Central memory CD8-positive, alpha-beta T cell (primary cell): ENCODE data around the gene C8G.
A peak's percentile ranks its signal among the peaks of the same experiment; 100 is the strongest.

Source experiments
- ATAC-seq: fragments of 150-1000 bp; cut with Tn5 transposase; replicated peaks from 2 replicates; pipeline ENCODE4 v1.10.0; 2022; ENCODE audit warnings: mild to moderate bottlenecking, moderate FRiP score, moderate number of reproducible peaks; ENCODE audit not compliant: poor library complexity, severe bottlenecking; ENCODE audit errors: extremely low read depth
- DNase-seq, 2 donors: peaks; one replicate each; pipeline ENCODE4 v3.0.0; 2021; ENCODE audit warnings: low spot score in 2 of 2
- H3K27ac Mint-ChIP-seq: one replicate; pipeline ENCODE4 v1.8.0; 2022; ENCODE audit warnings: low read depth, mild to moderate bottlenecking, moderate library complexity, mixed read lengths
- H3K27me3 Mint-ChIP-seq: one replicate; pipeline ENCODE4 v1.8.0; 2022; ENCODE audit warnings: mixed read lengths
- H3K36me3 Mint-ChIP-seq: one replicate; pipeline ENCODE4 v1.8.0; 2022; ENCODE audit warnings: mild to moderate bottlenecking, moderate library complexity, mixed read lengths; ENCODE audit not compliant: insufficient read depth
- H3K4me1 Mint-ChIP-seq: one replicate; pipeline ENCODE4 v1.8.0; 2022; ENCODE audit warnings: mixed read lengths
- H3K4me3 Mint-ChIP-seq: one replicate; pipeline ENCODE4 v1.8.0; 2022; ENCODE audit warnings: mild to moderate bottlenecking, moderate library complexity, mixed read lengths
- H3K9me3 Mint-ChIP-seq: one replicate; pipeline ENCODE4 v1.8.0; 2022; ENCODE audit warnings: mixed read lengths

The C8G gene

GRCh38 chr9:136981588-136982231 is 36.7 kb downstream of the C8G start:
- ATAC-seq = no peak
- Mint-ChIP-seq H3K27me3 (peaks cover 12% of the 10 kb centered on the region), H3K27ac (no peak overlapping the region), H3K4me3 (no peak overlapping the region), H3K9me3 (no peaks in the 10 kb centered on the region), H3K4me1 (peaks cover 7% of the 10 kb centered on the region), H3K36me3 (peaks cover 2% of the 10 kb centered on the region)
- DNase-seq = no peak

DNA sequence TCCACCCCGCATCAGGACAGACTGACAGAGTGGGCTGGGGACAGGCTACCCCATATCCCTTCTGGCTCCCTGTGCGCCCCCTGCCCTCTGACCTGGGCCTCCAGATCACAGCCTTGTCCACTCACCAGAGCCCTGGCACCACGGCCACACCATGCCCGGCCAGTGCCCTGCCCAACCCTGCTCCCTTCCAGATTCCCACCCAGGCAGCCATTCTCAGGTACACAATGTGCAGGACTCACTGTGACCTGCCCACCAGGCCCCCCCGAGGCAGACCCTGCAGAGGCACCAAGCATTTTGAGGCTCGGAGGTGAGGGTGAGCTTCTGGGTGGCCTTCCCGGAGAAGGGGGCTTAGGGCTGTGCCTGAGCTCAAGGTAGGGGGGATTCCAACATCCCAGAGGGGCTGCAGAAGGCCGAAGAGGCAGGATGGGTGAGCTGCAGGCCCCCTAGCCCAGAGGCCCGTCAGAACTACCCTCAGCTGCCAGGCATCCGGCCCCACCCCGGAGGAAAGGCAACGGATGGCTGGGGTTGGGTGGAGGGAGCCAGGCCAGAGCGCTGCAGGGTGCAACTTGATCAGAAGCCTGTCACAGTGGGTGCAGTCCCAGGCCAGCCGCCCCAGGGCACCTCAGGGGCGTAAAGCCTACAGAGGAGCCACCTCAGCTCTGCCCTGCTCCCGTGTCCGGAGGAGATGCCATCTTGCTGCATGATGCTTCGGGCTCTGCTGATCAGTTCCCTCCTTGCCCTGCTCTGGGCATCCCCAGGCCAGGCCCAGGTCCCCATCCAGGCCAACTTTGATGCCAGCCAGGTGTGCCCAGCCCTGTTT is 37.4 kb downstream of the C8G start, which contains the start of gene LCNL1:
LCNL1 (plus strand) TSS at position 762 of the 820 bp plus-strand sequence. CDS start 594 bp downstream, outside the sequence.
- Mint-ChIP-seq H3K27me3 (peaks cover 12% of the 10 kb centered on the region), H3K4me1 (peaks cover 7% of the 10 kb centered on the region), H3K27ac (no peak within 1 kb of the TSS), H3K9me3 (no peaks in the 10 kb centered on the region), H3K36me3 (peaks cover 2% of the 10 kb centered on the region), H3K4me3 (no peak within 1 kb of the TSS)
- ATAC-seq (no peak), DNase-seq (no peak)

GRCh38 chr9:136983167-136983566 is 38.1 kb downstream of the C8G start:
- Mint-ChIP-seq H3K4me1 (peaks cover 7% of the 10 kb centered on the region), H3K27me3 (peaks cover 12% of the 10 kb centered on the region), H3K27ac (no peak overlapping the region), H3K4me3 (no peak overlapping the region), H3K36me3 (peaks cover 2% of the 10 kb centered on the region), H3K9me3 (no peaks in the 10 kb centered on the region)
- ATAC-seq (no peak), DNase-seq (no peak)

DNA sequence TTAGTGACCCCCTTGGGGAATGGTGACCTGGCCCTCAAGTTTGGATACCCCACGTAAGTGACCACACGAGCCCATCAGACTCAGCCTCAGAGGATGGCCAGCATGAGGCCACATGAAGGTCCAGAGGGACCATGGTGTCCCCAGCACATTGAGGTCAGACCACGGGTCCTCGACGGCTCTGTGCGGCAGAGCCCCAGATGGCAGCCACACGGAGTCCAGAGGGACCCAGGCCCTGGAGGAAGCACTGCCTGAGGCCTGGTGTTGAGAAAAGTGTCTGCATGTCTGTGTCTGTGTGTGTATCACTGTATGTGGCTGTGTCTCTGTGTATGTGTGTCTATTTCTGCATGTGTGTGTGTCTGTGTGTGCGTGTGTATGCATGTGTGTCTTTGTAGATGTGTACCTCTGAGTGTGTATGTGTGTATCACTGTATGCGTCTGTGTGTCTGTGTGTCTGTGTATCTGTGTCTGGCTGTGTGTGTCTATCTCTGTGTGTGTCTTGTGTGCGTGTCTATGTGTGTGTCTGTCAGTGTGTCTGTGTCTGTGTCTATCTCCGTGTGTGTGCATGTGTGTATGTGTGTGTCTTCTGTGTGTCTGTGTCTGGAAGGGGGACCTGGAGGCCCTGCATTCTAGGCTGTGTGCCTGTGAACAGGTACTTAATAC is 38.7 kb downstream of the C8G start:
- peaks cover 12% of the 10 kb centered on the region for H3K27me3 Mint-ChIP-seq
- H3K27ac Mint-ChIP-seq = no peak overlapping the region
- no peaks in the 10 kb centered on the region for H3K9me3 Mint-ChIP-seq
- ATAC-seq (no peak), DNase-seq (no peak)
- peaks cover 7% of the 10 kb centered on the region for H3K4me1 Mint-ChIP-seq
- H3K36me3 Mint-ChIP-seq = peaks cover 2% of the 10 kb centered on the region
- H3K4me3 Mint-ChIP-seq = no peak overlapping the region

- ATAC-seq (no peak), DNase-seq (no peak)
- H3K36me3 Mint-ChIP-seq = peaks cover 2% of the 10 kb centered on the region
- H3K27ac Mint-ChIP-seq = no peak overlapping the region
- H3K4me3 Mint-ChIP-seq = peak overlapping the region; percentile 41
- no peaks in the 10 kb centered on the region for H3K9me3 Mint-ChIP-seq
- H3K4me1 Mint-ChIP-seq = peaks cover 7% of the 10 kb centered on the region
- peaks cover 12% of the 10 kb centered on the region for H3K27me3 Mint-ChIP-seq
These were observed 39.5 kb downstream of the C8G start for GRCh38 chr9:136984464-136985026.

GRCh38 chr9:136985027-136985602 is 40.1 kb downstream of the C8G start:
- ATAC-seq = peak; percentile 43
- Mint-ChIP-seq H3K4me1 (peaks cover 7% of the 10 kb centered on the region), H3K27ac (no peak overlapping the region), H3K9me3 (no peaks in the 10 kb centered on the region), H3K36me3 (peaks cover 2% of the 10 kb centered on the region), H3K27me3 (peaks cover 12% of the 10 kb centered on the region), H3K4me3 (peak overlapping the region; percentile 41)
- no peak for DNase-seq

DNA sequence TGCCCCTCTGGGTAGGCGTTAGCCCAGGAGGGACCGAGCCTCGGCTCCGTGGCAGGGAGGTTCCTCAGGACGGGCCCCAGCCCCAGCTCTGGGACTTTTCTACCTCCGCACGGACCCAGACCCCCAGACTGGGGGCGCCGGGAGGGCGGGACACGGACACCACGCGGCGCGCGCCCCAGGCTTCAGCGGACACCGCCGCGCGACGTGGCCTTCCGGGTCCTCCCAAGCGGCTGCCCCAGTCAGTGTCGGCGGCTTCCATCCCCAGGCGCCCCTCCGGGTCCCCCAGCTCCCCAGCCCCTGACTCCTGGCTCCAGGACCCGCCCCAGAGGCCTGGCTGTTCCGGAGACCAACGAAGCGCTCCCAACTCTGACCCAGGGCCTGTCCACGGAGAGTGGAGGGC is 40.8 kb downstream of the C8G start:
- Mint-ChIP-seq H3K27ac (no peak overlapping the region), H3K27me3 (peaks cover 12% of the 10 kb centered on the region), H3K4me3 (no peak overlapping the region), H3K4me1 (peaks cover 7% of the 10 kb centered on the region), H3K9me3 (no peaks in the 10 kb centered on the region), H3K36me3 (peaks cover 2% of the 10 kb centered on the region)
- DNase-seq = no peak
- no peak for ATAC-seq

DNA sequence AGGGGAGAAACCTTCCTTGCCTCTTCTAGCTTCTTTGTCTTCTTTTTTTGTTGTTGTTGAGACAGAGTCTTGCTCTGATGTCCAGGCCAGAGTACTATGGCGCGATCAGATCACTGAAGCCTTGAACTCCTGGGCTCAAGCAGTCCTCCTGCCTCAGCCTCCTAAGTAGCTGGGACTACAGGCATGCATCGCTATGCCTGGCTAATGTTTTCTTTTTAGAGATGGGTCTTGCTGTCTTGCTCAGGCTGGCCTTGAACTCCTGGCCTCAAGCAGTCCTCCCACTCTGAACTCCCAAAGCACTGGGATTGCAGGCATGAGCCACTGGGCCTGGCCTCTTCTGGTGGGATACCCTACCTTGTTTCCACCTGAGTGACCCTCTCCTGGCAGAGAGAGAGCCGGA is 43.8 kb downstream of the C8G start:
- H3K27ac Mint-ChIP-seq = no peak overlapping the region
- no peak overlapping the region for H3K4me3 Mint-ChIP-seq
- H3K9me3 Mint-ChIP-seq = no peaks in the 10 kb centered on the region
- DNase-seq = no peak
- H3K27me3 Mint-ChIP-seq = peaks cover 7% of the 10 kb centered on the region
- ATAC-seq = no peak
- peaks cover 10% of the 10 kb centered on the region for H3K4me1 Mint-ChIP-seq
- H3K36me3 Mint-ChIP-seq = peaks cover 14% of the 10 kb centered on the region

DNA sequence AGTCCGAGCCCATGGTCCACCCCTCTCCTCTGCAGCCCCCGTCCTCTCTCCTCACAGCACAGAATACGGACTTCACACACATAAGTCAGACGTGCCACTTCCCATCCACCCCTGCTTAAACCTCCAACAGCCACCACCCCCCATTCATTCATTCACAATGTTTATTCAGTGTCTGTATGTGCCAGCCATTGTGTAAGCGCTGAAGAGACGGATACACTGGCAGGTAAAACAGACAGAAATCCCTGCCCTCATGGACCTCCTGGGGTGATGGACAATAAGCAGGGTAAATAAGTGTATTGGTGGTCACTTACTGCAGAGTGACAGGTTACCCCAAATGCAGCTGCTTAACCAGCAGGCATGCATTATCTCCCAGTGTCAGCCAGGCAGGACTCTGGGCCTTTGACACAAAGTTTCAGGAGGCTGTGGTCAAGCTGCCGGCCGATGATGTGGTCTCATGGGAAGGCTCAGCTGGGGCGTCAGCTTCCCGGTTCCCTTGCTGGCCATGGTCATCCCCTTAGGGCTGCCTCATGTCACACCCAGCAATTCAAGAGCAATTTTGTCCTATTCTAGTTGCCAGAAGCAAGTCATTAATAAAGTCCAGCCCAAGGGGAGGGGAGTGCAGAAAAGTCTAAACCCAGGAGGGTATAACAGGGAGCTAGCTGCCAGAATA is 45.3 kb downstream of the C8G start:
- Mint-ChIP-seq H3K27ac (no peak overlapping the region), H3K27me3 (no peaks in the 10 kb centered on the region), H3K4me3 (peak overlapping the region; percentile 85), H3K9me3 (no peaks in the 10 kb centered on the region), H3K4me1 (peaks cover 9% of the 10 kb centered on the region), H3K36me3 (peaks cover 18% of the 10 kb centered on the region)
- no peak for DNase-seq
- no peak for ATAC-seq

DNA sequence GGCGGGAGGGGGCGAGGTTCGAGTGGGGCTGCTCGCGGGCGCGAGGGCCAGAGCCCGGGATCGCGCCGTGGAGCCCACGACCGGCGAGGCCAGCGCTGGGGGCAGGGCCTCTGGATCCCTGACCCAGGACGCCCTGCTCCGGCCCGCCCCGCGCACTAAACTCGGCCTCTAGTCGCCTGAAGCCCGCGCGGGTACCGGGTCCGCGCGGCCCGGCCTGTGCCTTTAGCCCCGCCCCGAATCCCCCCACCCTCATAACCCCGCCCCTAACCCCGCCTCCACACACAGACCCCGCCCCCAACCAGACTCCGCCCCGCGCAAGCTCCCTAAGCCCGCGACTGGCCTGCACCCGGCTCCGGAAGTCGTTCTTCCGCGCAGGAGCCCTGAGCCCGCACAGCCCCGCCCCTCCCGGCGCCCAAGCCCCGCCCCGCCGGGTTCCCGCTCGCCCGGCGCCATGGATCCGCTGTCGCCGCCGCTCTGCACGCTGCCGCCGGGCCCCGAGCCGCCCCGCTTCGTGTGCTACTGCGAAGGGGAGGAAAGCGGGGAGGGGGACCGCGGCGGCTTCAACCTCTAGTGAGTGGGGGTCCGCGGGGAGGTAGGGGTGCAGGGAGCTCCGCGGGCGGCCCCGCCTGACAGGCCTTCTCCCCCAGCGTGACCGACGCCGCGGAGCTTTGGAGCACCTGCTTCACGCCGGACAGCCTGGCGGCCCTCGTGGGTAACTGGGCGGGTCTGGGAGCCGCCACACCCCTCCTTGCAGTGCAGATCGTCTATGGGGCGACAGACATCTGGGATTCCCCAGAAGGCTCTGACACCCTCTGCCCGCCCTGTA is 47.2 kb downstream of the C8G start, which contains the start of gene PAXX:
PAXX (plus strand) TSS at position 430 of the 826 bp plus-strand sequence; CDS start at position 452, 22 bp downstream.
- H3K4me1 Mint-ChIP-seq = peaks cover 18% of the 10 kb centered on the region
- H3K27ac Mint-ChIP-seq = peak within 1 kb of the TSS; percentile 93
- peak within 1 kb of the TSS; percentile 85 for H3K4me3 Mint-ChIP-seq
- DNase-seq = peak; percentile 89
- no peaks in the 10 kb centered on the region for H3K9me3 Mint-ChIP-seq
- peaks cover 22% of the 10 kb centered on the region for H3K36me3 Mint-ChIP-seq
- no peaks in the 10 kb centered on the region for H3K27me3 Mint-ChIP-seq
- ATAC-seq = peak; percentile 81

- peak overlapping the region; percentile 93 for H3K27ac Mint-ChIP-seq
- DNase-seq (peak in 1 of 2 donors; percentile 57), ATAC-seq (no peak)
- H3K27me3 Mint-ChIP-seq = no peaks in the 10 kb centered on the region
- H3K9me3 Mint-ChIP-seq = no peaks in the 10 kb centered on the region
- H3K4me3 Mint-ChIP-seq = peak overlapping the region; percentile 85
- H3K36me3 Mint-ChIP-seq = peaks cover 27% of the 10 kb centered on the region
- peaks cover 25% of the 10 kb centered on the region for H3K4me1 Mint-ChIP-seq
These were observed 47.9 kb downstream of the C8G start for GRCh38 chr9:136992819-136993369.
